ACC112 (cell line): ENCODE data around the gene VPS52.

Source experiments
- H2AFZ ChIP-seq: fragments of 200-600 bp; sonication (generic); one replicate; pipeline ENCODE4 v1.6.0; 2017; ENCODE audit warnings: antibody characterized with exemption, low read length; ENCODE audit not compliant: unreplicated experiment
- H3K27ac ChIP-seq: fragments of 200-600 bp; sonication (generic); 2 replicates; pipeline ENCODE4 v1.5.1; 2014; ENCODE audit warnings: low read depth, mild to moderate bottlenecking, antibody characterized with exemption, low read length, moderate library complexity
- H3K27me3 ChIP-seq: fragments of 200-600 bp; sonication (generic); 2 replicates; pipeline ENCODE4 v1.6.1; 2014; ENCODE audit warnings: mild to moderate bottlenecking, antibody characterized with exemption, low read length, moderate library complexity, mixed read lengths; ENCODE audit not compliant: insufficient read depth
- H3K36me3 ChIP-seq: fragments of 200-600 bp; sonication (generic); 2 replicates; pipeline ENCODE4 v1.6.1; 2016; ENCODE audit warnings: mild to moderate bottlenecking, antibody characterized with exemption, low read length, moderate library complexity, mixed read lengths; ENCODE audit not compliant: insufficient read depth
- H3K4me1 ChIP-seq: fragments of 200-600 bp; sonication (generic); one replicate; pipeline ENCODE4 v1.6.1; 2016; ENCODE audit warnings: low read length, mixed read lengths; ENCODE audit not compliant: insufficient read depth, unreplicated experiment, control insufficient read depth
- H3K4me3 ChIP-seq: fragments of 200-600 bp; sonication (generic); 2 replicates; pipeline ENCODE4 v1.5.1; 2014; ENCODE audit warnings: mild to moderate bottlenecking, low read depth, low read length
- H3K79me2 ChIP-seq: fragments of 200-600 bp; sonication (generic); one replicate; pipeline ENCODE4 v1.6.0; 2016; ENCODE audit warnings: low read length; ENCODE audit not compliant: control insufficient read depth, unreplicated experiment, insufficient read depth

Gene VPS52

GRCh38 chr6:33315793-33316602 lies 44.3 kb upstream of the VPS52 start:
- H3K4me3 ChIP-seq = no peak overlapping the region
- H3K27me3 ChIP-seq = no peaks in the 10 kb centered on the region
- no peak overlapping the region for H2AFZ ChIP-seq
- peaks cover 55% of the 10 kb centered on the region for H3K79me2 ChIP-seq
- H3K4me1 ChIP-seq = peaks cover 42% of the 10 kb centered on the region
- peaks cover 8% of the 10 kb centered on the region; the same call in 1 of the 2 replicates for H3K36me3 ChIP-seq
- H3K27ac ChIP-seq = no peak overlapping the region

- Histone ChIP-seq H3K27me3 (no peaks in the 10 kb centered on the region), H2AFZ (no peak overlapping the region), H3K4me3 (peak overlapping the region; percentile 97), H3K4me1 (peaks cover 36% of the 10 kb centered on the region), H3K36me3 (peaks cover 6% of the 10 kb centered on the region; the same call in 1 of the 2 replicates), H3K27ac (peak overlapping the region; percentile 93), H3K79me2 (peaks cover 55% of the 10 kb centered on the region)
Observed at GRCh38 chr6:33314943-33315792, 43.5 kb upstream of the VPS52 start.

GRCh38 chr6:33314515-33314942 lies 42.9 kb upstream of the VPS52 start:
- Histone ChIP-seq H2AFZ (no peak overlapping the region), H3K27ac (peak overlapping the region; percentile 93), H3K4me3 (peak overlapping the region; percentile 97), H3K79me2 (peaks cover 51% of the 10 kb centered on the region), H3K4me1 (peaks cover 29% of the 10 kb centered on the region), H3K36me3 (peaks cover 4% of the 10 kb centered on the region; the same call in 1 of the 2 replicates), H3K27me3 (no peaks in the 10 kb centered on the region)

GRCh38 chr6:33313709-33314514 lies 42.2 kb upstream of the VPS52 start, which contains the start of gene TAPBP:
Gene TAPBP (minus strand): TSS chr6:33314078. CDS start chr6:33314041, 37 bp downstream.
- H3K4me3 ChIP-seq = peak within 1 kb of the TSS; percentile 97
- H2AFZ ChIP-seq = no peak within 1 kb of the TSS
- H3K79me2 ChIP-seq = peaks cover 48% of the 10 kb centered on the region
- H3K27me3 ChIP-seq = no peaks in the 10 kb centered on the region
- H3K36me3 ChIP-seq = no peaks in the 10 kb centered on the region; the same call in 1 of the 2 replicates
- H3K27ac ChIP-seq = peak within 1 kb of the TSS; percentile 93
- H3K4me1 ChIP-seq = peaks cover 23% of the 10 kb centered on the region

GRCh38 chr6:33313105-33313708 lies 41.5 kb upstream of the VPS52 start:
- Histone ChIP-seq H3K36me3 (peaks cover 3% of the 10 kb centered on the region; the same call in 1 of the 2 replicates), H3K27ac (peak overlapping the region; percentile 93), H2AFZ (no peak overlapping the region), H3K27me3 (no peaks in the 10 kb centered on the region), H3K4me1 (peaks cover 16% of the 10 kb centered on the region), H3K4me3 (peak overlapping the region; percentile 97), H3K79me2 (peaks cover 50% of the 10 kb centered on the region)

- H2AFZ ChIP-seq = no peak overlapping the region
- H3K4me1 ChIP-seq = peaks cover 15% of the 10 kb centered on the region
- H3K36me3 ChIP-seq = peaks cover 6% of the 10 kb centered on the region
- peaks cover 53% of the 10 kb centered on the region for H3K79me2 ChIP-seq
- peak overlapping the region; percentile 93 for H3K27ac ChIP-seq
- peak overlapping the region; percentile 97 for H3K4me3 ChIP-seq
- no peaks in the 10 kb centered on the region for H3K27me3 ChIP-seq
Observed at GRCh38 chr6:33312361-33313104, 40.9 kb upstream of the VPS52 start.

GRCh38 chr6:33306356-33306755 lies 34.7 kb upstream of the VPS52 start:
- H3K36me3 ChIP-seq = peaks cover 9% of the 10 kb centered on the region
- H2AFZ ChIP-seq = no peak overlapping the region
- H3K4me3 ChIP-seq = no peak overlapping the region
- no peaks in the 10 kb centered on the region for H3K27me3 ChIP-seq
- H3K27ac ChIP-seq = no peak overlapping the region
- H3K4me1 ChIP-seq = no peaks in the 10 kb centered on the region
- H3K79me2 ChIP-seq = peaks cover 25% of the 10 kb centered on the region

GRCh38 chr6:33305052-33305451 lies 33.4 kb upstream of the VPS52 start:
- Histone ChIP-seq H3K4me1 (no peaks in the 10 kb centered on the region), H3K27ac (no peak overlapping the region), H3K36me3 (peaks cover 9% of the 10 kb centered on the region), H2AFZ (no peak overlapping the region), H3K27me3 (no peaks in the 10 kb centered on the region), H3K79me2 (peaks cover 24% of the 10 kb centered on the region), H3K4me3 (no peak overlapping the region)

- Histone ChIP-seq H2AFZ (no peak overlapping the region), H3K79me2 (peaks cover 22% of the 10 kb centered on the region), H3K4me1 (no peaks in the 10 kb centered on the region), H3K4me3 (no peak overlapping the region), H3K36me3 (peaks cover 9% of the 10 kb centered on the region), H3K27ac (no peak overlapping the region), H3K27me3 (no peaks in the 10 kb centered on the region)
Observed at GRCh38 chr6:33304216-33304615, 32.5 kb upstream of the VPS52 start.
